Retinal pigment epithelial cell (primary cell): ENCODE measurements around the gene SEPSECS.
"Not testable (repeated sequence)": the region's sequence is repeated elsewhere in the genome, so short reads cannot be mapped to it uniquely, and the experiment has no call there.

Experiments
- DNase-seq: peaks from one replicate; pipeline ENCODE4 v3.0.0-alpha.2; 2010; ENCODE audit warnings: low read depth
- H3K4me3 ChIP-seq: 2 replicates; pipeline ENCODE4 v1.5.1; 2011; ENCODE audit warnings: mild to moderate bottlenecking, low read length, control low read depth, moderate library complexity
- TF ChIP-seq, protein P1 (sequence below): conservative IDR thresholded peaks from 2 replicates; pipeline ENCODE4 v1.5.1; 2011; ENCODE audit warnings: low read depth, low read length, control low read depth, inconsistent platforms

The SEPSECS gene

DNA sequence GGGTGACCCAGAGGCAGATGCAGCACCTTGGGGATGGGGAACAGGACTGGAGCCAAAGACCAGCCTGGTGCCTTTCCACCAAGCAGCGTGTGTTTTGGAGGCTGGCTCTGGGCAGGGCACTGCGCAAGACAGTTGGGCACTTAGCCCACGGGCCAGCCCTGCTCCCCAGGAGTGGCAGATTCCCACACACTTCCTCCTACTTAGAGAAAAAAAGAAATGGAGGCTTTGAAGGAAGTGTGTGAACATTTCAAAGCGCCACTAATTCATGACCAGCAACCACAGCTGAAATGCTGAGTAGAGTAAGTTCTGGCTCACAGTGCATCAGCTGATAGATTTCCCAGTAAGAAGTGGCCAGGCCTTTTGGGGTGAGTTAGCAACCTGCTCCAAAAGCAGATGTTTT is 74.6 kb downstream of the SEPSECS start:
- DNase-seq: no peak
- TF ChIP-seq, protein P1, sequence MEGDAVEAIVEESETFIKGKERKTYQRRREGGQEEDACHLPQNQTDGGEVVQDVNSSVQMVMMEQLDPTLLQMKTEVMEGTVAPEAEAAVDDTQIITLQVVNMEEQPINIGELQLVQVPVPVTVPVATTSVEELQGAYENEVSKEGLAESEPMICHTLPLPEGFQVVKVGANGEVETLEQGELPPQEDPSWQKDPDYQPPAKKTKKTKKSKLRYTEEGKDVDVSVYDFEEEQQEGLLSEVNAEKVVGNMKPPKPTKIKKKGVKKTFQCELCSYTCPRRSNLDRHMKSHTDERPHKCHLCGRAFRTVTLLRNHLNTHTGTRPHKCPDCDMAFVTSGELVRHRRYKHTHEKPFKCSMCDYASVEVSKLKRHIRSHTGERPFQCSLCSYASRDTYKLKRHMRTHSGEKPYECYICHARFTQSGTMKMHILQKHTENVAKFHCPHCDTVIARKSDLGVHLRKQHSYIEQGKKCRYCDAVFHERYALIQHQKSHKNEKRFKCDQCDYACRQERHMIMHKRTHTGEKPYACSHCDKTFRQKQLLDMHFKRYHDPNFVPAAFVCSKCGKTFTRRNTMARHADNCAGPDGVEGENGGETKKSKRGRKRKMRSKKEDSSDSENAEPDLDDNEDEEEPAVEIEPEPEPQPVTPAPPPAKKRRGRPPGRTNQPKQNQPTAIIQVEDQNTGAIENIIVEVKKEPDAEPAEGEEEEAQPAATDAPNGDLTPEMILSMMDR: no peak
- H3K4me3 ChIP-seq: no peak overlapping the region

DNA sequence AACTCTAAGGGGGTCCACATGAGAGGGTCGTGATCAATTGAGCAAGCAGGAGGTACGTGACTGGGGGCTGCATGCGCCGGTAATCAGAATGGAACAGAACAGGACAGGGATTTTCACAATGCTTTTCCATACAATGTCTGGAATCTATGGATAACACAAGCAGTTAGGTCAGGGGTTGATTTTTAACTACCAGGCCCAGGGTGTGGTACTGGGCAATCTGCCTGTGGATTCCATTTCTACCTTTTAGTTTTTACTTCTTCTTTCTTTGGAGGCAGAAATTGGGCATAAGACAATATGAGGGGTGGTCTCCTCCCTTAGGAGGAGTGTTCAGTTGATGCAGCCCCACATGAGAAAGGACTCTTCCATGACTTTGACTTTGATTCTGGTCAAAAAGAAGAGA is 76.8 kb downstream of the SEPSECS start:
- not testable (repeated sequence) for H3K4me3 ChIP-seq, DNase-seq

DNA sequence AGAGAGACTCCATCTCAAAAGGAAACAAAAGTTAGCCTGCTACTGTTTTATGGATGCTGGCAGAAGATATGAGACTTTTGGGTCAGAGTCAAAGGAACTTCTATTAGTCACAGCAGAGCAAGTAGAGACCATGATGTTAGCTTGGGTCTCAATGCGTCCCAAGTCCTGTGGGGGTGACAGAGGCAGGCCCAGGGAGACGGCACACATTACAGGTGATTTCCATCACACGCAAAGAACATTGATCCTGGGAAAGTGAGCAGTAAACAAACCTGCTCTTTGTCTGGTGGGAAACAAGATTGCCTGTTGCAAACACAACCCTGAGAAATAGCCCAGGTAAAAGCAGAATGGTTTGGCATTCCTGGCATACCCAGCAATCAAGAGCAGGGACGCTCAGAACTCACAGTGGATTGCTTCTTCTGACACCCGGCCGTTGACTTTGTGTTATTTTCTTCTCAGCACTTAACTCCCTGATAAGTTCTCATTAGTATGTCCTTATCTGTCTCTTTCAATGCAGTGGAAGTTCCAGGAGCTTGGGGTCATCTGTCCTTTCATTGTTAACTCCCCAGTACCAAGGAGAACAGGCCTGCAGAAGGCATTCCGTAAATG is 78.3 kb downstream of the SEPSECS start:
- DNase-seq: no peak
- H3K4me3 ChIP-seq: no peak overlapping the region
- TF ChIP-seq, protein P1: no peak

DNA sequence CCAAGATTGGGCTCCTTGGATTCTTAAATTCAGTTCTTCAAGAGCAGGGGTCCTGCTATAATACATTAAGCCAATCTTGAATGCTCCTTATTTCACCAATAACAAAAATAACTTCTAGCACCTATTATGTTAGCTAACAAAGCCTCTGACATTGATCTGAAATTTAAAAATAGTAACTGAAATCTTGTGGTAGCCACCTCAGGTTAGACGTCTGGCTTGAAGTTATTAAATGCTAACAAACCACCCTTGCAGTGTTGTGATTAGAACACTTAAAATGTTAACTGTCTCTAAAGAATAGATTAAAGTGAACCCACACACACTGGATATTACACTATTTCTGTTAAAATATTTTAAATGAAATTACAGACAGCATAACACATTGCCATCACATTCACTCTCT is 79.7 kb downstream of the SEPSECS start:
- TF ChIP-seq, protein P1: no peak
- no peak for DNase-seq

DNA sequence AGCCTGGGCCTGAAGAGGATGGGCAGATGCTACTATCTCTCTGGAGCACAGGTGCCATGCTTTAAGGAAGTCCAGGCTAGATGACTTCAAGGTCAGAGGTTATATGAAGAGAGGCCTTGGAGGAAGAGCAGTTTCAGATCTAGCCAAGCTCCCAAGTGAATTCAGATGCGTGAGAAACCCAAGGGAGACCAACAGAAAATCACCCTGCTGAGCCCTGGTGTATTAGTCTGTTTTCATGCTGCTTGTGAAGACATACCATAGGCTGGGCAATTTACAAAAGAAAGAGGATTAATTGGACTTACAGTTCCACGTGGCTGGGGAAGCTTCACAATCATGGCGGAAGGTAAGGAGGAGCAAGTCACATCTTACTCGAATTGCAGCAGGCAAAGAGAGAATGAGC is 81.7 kb downstream of the SEPSECS start:
- no peak overlapping the region for H3K4me3 ChIP-seq
- DNase-seq: no peak
- TF ChIP-seq, protein P1: no peak

More for the DNA sequence above, 79.7 kb downstream of the SEPSECS start:
- H3K4me3 ChIP-seq: no peak overlapping the region

DNA sequence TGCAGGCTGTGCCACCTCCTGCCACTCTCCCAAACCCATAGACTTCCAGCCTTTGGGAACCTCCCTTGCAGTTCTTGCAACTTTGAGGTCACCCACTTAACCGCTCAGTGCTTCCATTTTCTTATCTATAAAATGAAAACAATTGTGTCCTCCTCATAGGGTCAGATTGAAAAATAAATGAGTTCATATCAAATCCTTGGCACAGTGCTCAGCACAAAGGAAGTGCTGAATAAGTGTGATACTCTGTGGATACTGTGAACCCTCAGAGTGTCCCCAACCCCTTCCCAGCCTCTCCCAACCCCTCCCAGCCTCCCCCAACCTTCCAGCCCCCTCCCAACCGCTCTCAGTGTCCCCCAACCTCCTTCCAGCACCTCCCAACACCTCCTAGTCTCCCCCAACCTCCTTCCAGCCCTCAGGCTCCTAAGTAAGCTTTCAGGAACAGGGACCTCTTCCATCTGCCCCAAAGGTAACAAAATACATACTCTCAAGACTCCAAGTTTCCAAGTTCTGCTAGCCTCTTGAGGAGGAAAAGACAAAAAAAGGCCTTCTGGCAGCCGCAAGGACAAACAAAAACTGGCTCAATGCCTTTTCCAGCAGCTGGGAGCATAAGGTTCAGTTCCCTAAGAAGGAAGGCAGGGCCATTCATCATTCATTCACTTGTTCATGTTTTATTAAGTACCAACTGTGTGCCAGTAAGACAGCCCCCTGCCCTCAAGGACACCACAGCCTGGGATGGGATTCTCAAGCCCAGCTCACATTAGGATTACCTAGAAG is 83.4 kb downstream of the SEPSECS start:
- no peak for DNase-seq
- TF ChIP-seq, protein P1: no peak
- no peak overlapping the region for H3K4me3 ChIP-seq

DNA sequence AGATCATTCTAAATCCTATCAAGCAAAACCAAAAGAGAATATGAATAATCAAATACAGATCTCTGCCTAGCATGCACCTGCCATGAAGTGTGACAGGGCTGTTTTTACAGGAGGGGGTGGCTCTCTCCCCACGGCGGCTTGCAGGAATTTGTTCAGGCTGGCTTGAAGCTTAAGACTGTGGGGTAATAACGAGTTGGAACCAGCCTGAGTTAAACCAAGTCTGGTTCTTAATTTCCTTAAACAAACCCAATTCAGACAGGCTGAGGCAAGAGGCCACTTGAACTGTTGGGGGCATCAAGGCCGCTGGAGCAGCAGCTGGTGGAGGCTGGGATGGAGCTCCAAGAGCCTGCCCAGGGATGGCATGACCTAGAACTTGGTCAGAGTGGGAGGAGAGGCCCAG is 84.4 kb downstream of the SEPSECS start:
- no peak for DNase-seq
- no peak overlapping the region for H3K4me3 ChIP-seq
- TF ChIP-seq, protein P1: no peak
